HepG2 (cell line): Measurements from ENCODE around the gene PMPCB. TPM values are rescaled to one million over a fixed set of nuclear protein-coding genes. Genes with fewer than 3 reads are reported as not detected.
A peak's percentile ranks its signal among the peaks of the same experiment; 100 is the strongest.

Experiments
- AHR ChIP-seq: IDR thresholded peaks from 2 replicates; pipeline ENCODE4 v1.6.1; 2018; ENCODE audit warnings: missing genetic modification reagents, missing compliant biosample characterization
- BRD4 ChIP-seq: sonication (generic); formaldehyde crosslinking; IDR thresholded peaks from 2 replicates; pipeline ENCODE4 v1.4.0; 2020; ENCODE audit warnings: missing genetic modification reagents
- ESRRA ChIP-seq: sonication (generic); formaldehyde crosslinking; IDR thresholded peaks from 2 replicates; pipeline ENCODE4 v1.5.1; 2020; ENCODE audit warnings: mild to moderate bottlenecking, low read depth, missing genetic modification reagents
- FOXK2 ChIP-seq: fragments of 450-650 bp; IDR thresholded peaks from 2 replicates; pipeline ENCODE4 v1.6.1; 2016
- HDAC1 ChIP-seq: sonication (generic); formaldehyde crosslinking; IDR thresholded peaks from 2 replicates; pipeline ENCODE4 v1.5.1; 2020; ENCODE audit warnings: mild to moderate bottlenecking, missing genetic modification reagents
- HNF4G ChIP-seq, 2 experiments: sonication (generic) in 1 of 2; formaldehyde crosslinking in 1 of 2; IDR thresholded peaks; 2 replicates each; pipeline versions ENCODE4 v1.4.0 to v1.6.1; 2011 to 2020; ENCODE audit warnings: borderline replicate concordance in 2 of 2, low read depth in 2 of 2, mild to moderate bottlenecking in 2 of 2, low read length in 1 of 2, missing genetic modification reagents in 1 of 2, moderate library complexity in 1 of 2
- HOXA7 ChIP-seq: sonication (generic); formaldehyde crosslinking; IDR thresholded peaks from 2 replicates; pipeline ENCODE4 v1.8.1; 2022; ENCODE audit warnings: mild to moderate bottlenecking, missing genetic modification reagents, moderate library complexity
- MTF2 ChIP-seq: sonication (generic); formaldehyde crosslinking; IDR thresholded peaks from 2 replicates; pipeline ENCODE4 v1.5.0; 2020; ENCODE audit warnings: missing genetic modification reagents, borderline replicate concordance
- NFKB2 ChIP-seq: sonication (generic); formaldehyde crosslinking; IDR thresholded peaks from 2 replicates; pipeline ENCODE4 v1.4.0; 2020; ENCODE audit warnings: missing genetic modification reagents, borderline replicate concordance
- PTBP1 ChIP-seq: fragments of 200-400 bp; formaldehyde crosslinking; IDR thresholded peaks from 2 replicates; pipeline ENCODE4 v1.6.1; 2018; ENCODE audit warnings: low read length, low read depth; ENCODE audit not compliant: poor library complexity, severe bottlenecking
- RBM39 ChIP-seq: fragments of 200-400 bp; formaldehyde crosslinking; IDR thresholded peaks from one replicate; pipeline ENCODE4 v1.6.1; 2018; ENCODE audit warnings: antibody characterized with exemption, mild to moderate bottlenecking, low read depth, low read length; ENCODE audit not compliant: poor library complexity, severe bottlenecking
- SOX6 ChIP-seq, 2 experiments: fragments of 450-650 bp in 1 of 2; sonication (generic) in 1 of 2; formaldehyde crosslinking in 1 of 2; IDR thresholded peaks; 2 replicates each; pipeline versions ENCODE4 v1.4.0 to v1.6.1; 2017 to 2020; ENCODE audit warnings: antibody characterized with exemption in 1 of 2, mild to moderate bottlenecking in 1 of 2, missing genetic modification reagents in 1 of 2
- TBP ChIP-seq: sonication (generic); formaldehyde crosslinking; IDR thresholded peaks from 2 replicates; pipeline ENCODE4 v1.5.0; 2020; ENCODE audit warnings: missing genetic modification reagents
- TBX3 ChIP-seq: fragments of 450-650 bp; IDR thresholded peaks from 2 replicates; pipeline ENCODE4 v1.6.1; 2017; ENCODE audit warnings: antibody characterized with exemption, mild to moderate bottlenecking, inconsistent platforms, borderline replicate concordance
- TCF12 ChIP-seq, 2 experiments: fragments of 450-650 bp in 1 of 2; sonication (generic) in 1 of 2; formaldehyde crosslinking in 1 of 2; IDR thresholded peaks; 2 replicates each; pipeline versions ENCODE4 v1.6.1 to v1.8.0; 2017 to 2022; ENCODE audit warnings: antibody characterized with exemption in 1 of 2, mild to moderate bottlenecking in 1 of 2, missing genetic modification reagents in 1 of 2, moderate library complexity in 1 of 2
- ZBTB20 ChIP-seq: sonication (generic); formaldehyde crosslinking; IDR thresholded peaks from 2 replicates; pipeline ENCODE4 v1.8.1; 2023; ENCODE audit warnings: missing genetic modification reagents, low read depth, mild to moderate bottlenecking, borderline replicate concordance
- ZEB1 ChIP-seq: IDR thresholded peaks from 2 replicates; pipeline ENCODE4 v1.6.1; 2012; ENCODE audit warnings: mild to moderate bottlenecking, low read depth, inconsistent platforms; ENCODE audit not compliant: insufficient replicate concordance
- ZNF234 ChIP-seq: sonication (generic); formaldehyde crosslinking; conservative IDR thresholded peaks from 2 replicates; pipeline ENCODE4 v1.5.1; 2020; ENCODE audit warnings: mild to moderate bottlenecking, missing genetic modification reagents
- ZNF33A ChIP-seq: sonication (generic); formaldehyde crosslinking; IDR thresholded peaks from 2 replicates; pipeline ENCODE4 v1.5.1; 2020; ENCODE audit warnings: missing genetic modification reagents, mild to moderate bottlenecking, moderate library complexity, borderline replicate concordance
- ZNF629 ChIP-seq: sonication (generic); formaldehyde crosslinking; conservative IDR thresholded peaks from 2 replicates; pipeline ENCODE4 v1.5.0; 2020; ENCODE audit warnings: missing genetic modification reagents
- ZNF670 ChIP-seq: sonication (generic); formaldehyde crosslinking; IDR thresholded peaks from 2 replicates; pipeline ENCODE4 v1.8.0; 2022; ENCODE audit warnings: mild to moderate bottlenecking, missing genetic modification reagents, borderline replicate concordance
- ZNF678 ChIP-seq: sonication (generic); formaldehyde crosslinking; IDR thresholded peaks from 2 replicates; pipeline ENCODE4 v1.4.0; 2020; ENCODE audit warnings: mild to moderate bottlenecking, missing genetic modification reagents
- ZNF780A ChIP-seq: sonication (generic); formaldehyde crosslinking; IDR thresholded peaks from 2 replicates; pipeline ENCODE4 v1.8.0; 2022; ENCODE audit warnings: mild to moderate bottlenecking, missing genetic modification reagents, moderate library complexity
- polyA plus RNA-seq, 8 experiments: library from polyadenylated mRNA; depleted of rRNA in 3 of 8; stranded (reverse) in 7 of 8; unstranded in 1 of 8; fragments of >200 nt; fragmentation: Illumina TruSeq in 4 of 8; extraction: Trizol in 4 of 8; gene quantifications; 2 replicates each; pipeline versions ENCODE4 v1.2.1 to v1.2.3, GENCODE V29; 2011 to 2016; ENCODE audit warnings: low read depth in 4 of 8, missing spikeins in 1 of 8, mixed read lengths in 1 of 8; ENCODE audit not compliant: insufficient read depth in 1 of 8
- total RNA-seq, 5 experiments: library from RNA; depleted of rRNA; stranded (reverse); fragments of >200 nt; fragmentation: Illumina TruSeq; extraction: Trizol; gene quantifications; 2 replicates each; pipeline ENCODE4 v1.2.3, GENCODE V29; 2016; ENCODE audit warnings: low read depth in 1 of 5
- TF ChIP-seq, protein P1 (sequence below): sonication (generic); formaldehyde crosslinking; IDR thresholded peaks from 2 replicates; pipeline ENCODE4 v1.4.0; 2020; ENCODE audit warnings: mild to moderate bottlenecking, missing genetic modification reagents
- TF ChIP-seq, protein P2 (sequence below): IDR thresholded peaks from 2 replicates; pipeline ENCODE4 v1.6.1; 2016; ENCODE audit warnings: control low read depth
- TF ChIP-seq, protein P3 (sequence below): sonication (generic); formaldehyde crosslinking; conservative IDR thresholded peaks from 2 replicates; pipeline ENCODE4 v1.4.0; 2020; ENCODE audit warnings: missing genetic modification reagents

PMPCB gene
- total and polyA plus RNA-seq, 2 of the 13 experiments (the other 11 are each of a cell fraction or from before 2014, with no cell fraction given): 80.8 to 124 TPM

DNA sequence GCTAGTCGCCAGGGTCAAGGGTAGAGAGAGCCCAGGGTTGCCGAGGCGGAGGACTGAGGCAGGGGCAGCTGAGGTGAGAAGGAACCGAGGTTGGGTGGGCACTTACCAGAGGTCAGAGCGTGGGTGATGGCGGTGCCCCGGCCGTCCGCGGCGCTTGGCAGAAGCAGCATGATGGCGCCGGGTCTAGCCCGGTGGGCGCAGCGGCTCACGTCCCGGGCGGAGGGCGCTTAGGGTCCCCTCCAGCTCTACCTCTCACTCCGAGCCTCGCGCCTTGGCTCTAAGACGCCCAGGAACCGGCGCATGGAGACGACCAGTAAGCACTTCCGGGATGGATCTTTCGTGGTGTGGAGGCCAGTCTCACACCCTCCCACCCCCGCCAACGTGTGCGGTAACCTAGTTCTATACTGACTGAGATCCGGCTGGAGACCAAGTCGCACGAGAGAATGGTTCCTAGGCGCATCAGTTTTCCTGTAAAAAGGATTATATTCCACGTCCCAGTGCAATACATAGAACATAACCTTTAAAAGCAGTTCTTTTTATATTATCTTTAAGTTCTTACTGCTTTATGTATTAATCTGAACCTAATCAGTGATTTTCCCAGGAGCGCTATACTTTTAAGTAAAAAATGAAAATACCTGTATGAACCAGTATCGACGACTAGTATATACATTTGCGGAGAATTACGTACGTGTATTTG, 47.4 kb downstream of the PMPCB start, which contains the start of gene DNAJC2 (continued):
- TF ChIP-seq BRD4 (CRISPR knock-in tag) (peak; percentile 96), ZNF670 (CRISPR knock-in tag) (peak; percentile 90), PTBP1 (no peak), HDAC1 (CRISPR knock-in tag) (peak; percentile 94), ZNF629 (CRISPR knock-in tag) (peak; percentile 15; the same call in 1 of the 2 replicates), TBX3 (peak; percentile 44; the same call in 1 of the 2 replicates), HNF4G (IDR thresholded peaks at IDR 0.05; ENCODE audit: borderline replicate concordance, low read depth, low read length) (no peak), HNF4G (CRISPR knock-in tag; IDR thresholded peaks at IDR 0.05; ENCODE audit: borderline replicate concordance, low read depth) (peak; percentile 43; the same call in 1 of the 2 replicates), FOXK2 (no peak), MTF2 (no peak), TBP (CRISPR knock-in tag) (no peak), TCF12 (IDR thresholded peaks at IDR 0.05) (no peak), TCF12 (CRISPR knock-in tag; IDR thresholded peaks at IDR 0.05) (no peak), ZBTB20 (CRISPR knock-in tag) (peak; percentile 64), RBM39 (peak; percentile 92), ZNF33A (CRISPR knock-in tag) (peak; percentile 7; the same call in 1 of the 2 replicates), SOX6 (IDR thresholded peaks at IDR 0.05) (no peak), SOX6 (CRISPR knock-in tag; IDR thresholded peaks at IDR 0.05) (peak; percentile 71), ZNF678 (CRISPR knock-in tag) (0 out of 2 replicates have a peak, but pooled peaks have one; percentile 55), HOXA7 (CRISPR knock-in tag) (no peak), ZEB1 (no peak), ZNF780A (no peak), AHR (no peak), ZNF234 (CRISPR knock-in tag) (no peak), NFKB2 (peak; percentile 94), ESRRA (CRISPR knock-in tag) (no peak)
- TF ChIP-seq, protein P1, sequence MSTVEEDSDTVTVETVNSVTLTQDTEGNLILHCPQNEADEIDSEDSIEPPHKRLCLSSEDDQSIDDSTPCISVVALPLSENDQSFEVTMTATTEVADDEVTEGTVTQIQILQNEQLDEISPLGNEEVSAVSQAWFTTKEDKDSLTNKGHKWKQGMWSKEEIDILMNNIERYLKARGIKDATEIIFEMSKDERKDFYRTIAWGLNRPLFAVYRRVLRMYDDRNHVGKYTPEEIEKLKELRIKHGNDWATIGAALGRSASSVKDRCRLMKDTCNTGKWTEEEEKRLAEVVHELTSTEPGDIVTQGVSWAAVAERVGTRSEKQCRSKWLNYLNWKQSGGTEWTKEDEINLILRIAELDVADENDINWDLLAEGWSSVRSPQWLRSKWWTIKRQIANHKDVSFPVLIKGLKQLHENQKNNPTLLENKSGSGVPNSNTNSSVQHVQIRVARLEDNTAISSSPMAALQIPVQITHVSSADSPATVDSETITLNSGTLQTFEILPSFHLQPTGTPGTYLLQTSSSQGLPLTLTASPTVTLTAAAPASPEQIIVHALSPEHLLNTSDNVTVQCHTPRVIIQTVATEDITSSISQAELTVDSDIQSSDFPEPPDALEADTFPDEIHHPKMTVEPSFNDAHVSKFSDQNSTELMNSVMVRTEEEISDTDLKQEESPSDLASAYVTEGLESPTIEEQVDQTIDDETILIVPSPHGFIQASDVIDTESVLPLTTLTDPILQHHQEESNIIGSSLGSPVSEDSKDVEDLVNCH (CRISPR knock-in tag): no peak
- TF ChIP-seq, protein P2, sequence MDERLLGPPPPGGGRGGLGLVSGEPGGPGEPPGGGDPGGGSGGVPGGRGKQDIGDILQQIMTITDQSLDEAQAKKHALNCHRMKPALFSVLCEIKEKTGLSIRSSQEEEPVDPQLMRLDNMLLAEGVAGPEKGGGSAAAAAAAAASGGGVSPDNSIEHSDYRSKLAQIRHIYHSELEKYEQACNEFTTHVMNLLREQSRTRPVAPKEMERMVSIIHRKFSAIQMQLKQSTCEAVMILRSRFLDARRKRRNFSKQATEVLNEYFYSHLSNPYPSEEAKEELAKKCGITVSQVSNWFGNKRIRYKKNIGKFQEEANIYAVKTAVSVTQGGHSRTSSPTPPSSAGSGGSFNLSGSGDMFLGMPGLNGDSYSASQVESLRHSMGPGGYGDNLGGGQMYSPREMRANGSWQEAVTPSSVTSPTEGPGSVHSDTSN (CRISPR knock-in tag): no peak
- TF ChIP-seq, protein P3, sequence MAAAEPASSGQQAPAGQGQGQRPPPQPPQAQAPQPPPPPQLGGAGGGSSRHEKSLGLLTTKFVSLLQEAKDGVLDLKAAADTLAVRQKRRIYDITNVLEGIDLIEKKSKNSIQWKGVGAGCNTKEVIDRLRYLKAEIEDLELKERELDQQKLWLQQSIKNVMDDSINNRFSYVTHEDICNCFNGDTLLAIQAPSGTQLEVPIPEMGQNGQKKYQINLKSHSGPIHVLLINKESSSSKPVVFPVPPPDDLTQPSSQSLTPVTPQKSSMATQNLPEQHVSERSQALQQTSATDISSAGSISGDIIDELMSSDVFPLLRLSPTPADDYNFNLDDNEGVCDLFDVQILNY (CRISPR knock-in tag): no peak
